HG03196 (cell line): ENCODE measurements around the gene SNAI3.
"Not testable (repeated sequence)": the region's sequence is repeated elsewhere in the genome, so short reads cannot be mapped to it uniquely, and the experiment has no call there.

ENCODE experiments used
- ATAC-seq: cut with Tn5 transposase; IDR thresholded peaks from one replicate; pipeline ENCODE4 v1.9.1; 2021; ENCODE audit not compliant: unreplicated experiment

The SNAI3 gene

DNA sequence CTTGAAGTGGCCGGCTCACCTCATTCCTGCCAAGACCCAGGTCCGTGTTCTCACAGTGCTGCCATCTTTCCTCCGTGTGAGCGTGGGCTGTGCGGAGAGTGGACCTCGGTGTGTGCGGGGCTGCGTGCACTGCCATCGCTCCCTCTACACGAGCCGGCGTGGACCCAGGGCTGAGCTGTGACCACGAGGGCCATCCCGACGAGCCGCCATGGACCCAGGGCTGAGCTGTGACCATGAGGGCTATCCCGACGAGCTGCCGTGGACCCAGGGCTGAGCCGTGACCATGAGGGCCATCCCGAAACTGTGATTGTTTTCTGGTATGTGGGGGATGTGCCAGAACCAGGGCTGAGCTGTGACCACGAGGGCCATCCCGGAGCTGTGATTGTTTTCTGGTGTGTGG, 14.5 kb downstream of the SNAI3 start:
- ATAC-seq = no peak

DNA sequence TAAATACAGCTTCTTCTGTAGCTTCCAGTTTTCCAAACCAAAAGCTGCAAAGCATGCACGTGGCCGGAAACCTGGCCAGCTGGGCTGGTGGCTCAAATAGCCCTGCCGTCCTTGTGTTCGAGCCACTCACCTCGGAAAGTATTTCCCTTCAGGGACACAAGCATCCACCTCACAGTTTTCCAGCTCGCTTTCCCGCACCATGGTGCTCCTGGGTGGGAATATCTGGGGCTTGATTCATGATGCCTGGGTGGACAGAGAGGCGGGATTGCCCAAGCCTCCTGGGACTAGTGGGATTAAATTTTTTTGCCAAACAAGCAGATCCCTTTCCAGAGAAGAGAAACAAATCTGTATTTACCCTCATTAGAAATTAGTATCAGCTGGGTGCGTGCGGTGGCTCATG, 16.3 kb downstream of the SNAI3 start:
- no peak for ATAC-seq

DNA sequence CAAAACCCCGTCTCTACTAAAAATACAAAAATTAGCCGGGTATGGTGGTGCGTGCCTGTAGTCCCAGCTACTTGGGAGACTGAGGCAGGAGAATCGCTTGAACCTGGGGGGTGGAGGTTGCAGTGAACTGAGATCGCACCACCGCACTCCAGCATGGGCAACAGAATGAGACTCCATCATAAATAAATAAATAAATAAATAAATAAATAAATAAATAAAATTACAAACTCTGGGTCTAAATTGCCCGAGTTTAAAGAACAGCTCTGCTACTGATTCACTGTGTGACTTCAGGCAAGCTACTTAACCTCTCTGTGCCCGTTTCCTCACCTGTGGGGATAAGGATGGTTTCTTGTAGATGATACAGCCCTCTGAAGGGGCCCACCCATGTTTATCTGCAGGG, 16.8 kb downstream of the SNAI3 start:
- not testable (repeated sequence) for ATAC-seq

DNA sequence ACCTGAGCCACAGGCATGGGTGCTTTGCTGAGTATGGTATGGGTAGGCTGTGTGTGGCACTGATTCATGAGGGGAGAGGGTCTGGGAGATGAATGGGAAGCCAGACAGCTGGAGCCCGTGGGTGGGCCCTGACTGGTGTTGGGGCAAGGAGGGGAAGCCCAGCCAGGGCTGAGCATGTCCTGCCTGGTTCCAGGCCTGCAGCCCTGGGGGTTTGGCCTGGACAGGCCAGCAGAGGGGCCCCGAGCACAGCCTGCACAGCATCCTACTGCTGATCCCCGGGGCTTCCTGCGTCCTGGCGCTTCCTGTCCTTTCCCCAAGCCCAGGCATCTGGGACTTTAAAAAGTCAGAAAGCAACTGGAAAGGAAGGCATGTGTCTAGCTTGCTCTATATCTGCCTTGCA, 18.8 kb downstream of the SNAI3 start:
- ATAC-seq = no peak

GRCh38 chr16:88665570-88665969, 20.7 kb downstream of the SNAI3 start:
- no peak for ATAC-seq

- no peak for ATAC-seq
Measured at GRCh38 chr16:88665148-88665547, 21.2 kb downstream of the SNAI3 start.

DNA sequence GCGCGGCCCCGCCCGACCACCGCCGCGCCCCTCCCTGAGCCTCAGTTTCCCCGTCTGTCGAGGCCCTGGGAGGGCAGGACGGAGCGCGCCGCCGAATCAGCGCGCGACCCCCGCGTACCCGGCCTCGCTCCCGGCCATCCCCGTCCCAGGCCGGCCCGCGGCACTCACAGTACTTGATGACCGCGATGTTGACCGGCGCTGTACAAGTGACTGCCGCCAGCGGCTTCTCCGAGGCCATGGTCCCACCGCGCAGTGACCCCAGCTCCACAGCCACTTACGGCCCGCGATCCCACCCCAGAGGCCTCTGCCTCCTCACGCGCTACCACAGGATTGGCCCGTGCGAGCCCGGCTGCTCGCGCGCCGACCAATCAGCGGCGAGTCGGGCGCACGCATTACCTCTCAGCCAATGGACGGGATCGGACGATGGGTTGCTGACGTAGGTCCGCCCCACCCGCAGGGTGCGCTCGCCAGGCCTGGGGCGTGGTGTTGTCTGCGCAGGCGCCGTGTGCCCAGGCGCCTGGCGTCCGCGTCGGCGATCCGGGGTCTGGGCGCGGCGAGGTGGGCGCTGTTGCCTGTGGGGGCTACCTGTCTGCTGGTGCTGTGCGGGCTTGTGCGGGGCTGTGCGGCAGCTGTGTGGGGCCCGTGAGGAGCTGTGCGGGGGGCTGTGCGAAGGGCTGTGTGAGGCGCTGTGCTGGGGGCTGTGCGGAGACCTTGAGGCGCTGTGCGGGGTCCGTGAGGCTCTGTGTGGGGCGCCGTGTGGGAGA, 23.3 kb downstream of the SNAI3 start, which contains the start of gene MVD:
TSS of gene MVD (minus strand) at position 249 of the 764 bp plus-strand sequence. CDS start at position 238, 11 bp downstream.
- peak; percentile 89 for ATAC-seq

- no peak for ATAC-seq
Measured at GRCh38 chr16:88662222-88662842, 24.0 kb downstream of the SNAI3 start.

- no peak for ATAC-seq
Measured at GRCh38 chr16:88661468-88661867, 24.8 kb downstream of the SNAI3 start.

DNA sequence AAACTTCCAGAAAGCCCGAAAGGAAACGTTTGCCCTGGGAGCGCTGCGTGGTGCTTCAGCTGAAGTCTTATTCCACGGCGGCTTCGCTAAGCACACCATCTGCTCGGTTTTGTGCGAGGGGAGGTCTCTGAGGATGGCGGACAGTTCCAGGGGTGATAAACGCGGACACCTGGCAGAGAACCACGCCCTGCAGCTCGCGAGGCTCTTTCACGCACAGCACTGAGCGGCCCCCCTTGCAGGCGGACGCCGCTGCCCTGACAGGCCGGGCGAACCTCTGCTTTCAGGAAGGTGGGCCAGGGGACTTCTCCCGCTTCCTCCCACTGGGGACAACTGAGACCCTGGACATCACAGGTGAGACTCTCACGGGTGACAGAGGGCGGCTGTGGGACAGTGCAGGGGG, 27.1 kb downstream of the SNAI3 start:
- no peak for ATAC-seq

GRCh38 chr16:88658714-88659113, 27.6 kb downstream of the SNAI3 start:
- ATAC-seq = no peak

DNA sequence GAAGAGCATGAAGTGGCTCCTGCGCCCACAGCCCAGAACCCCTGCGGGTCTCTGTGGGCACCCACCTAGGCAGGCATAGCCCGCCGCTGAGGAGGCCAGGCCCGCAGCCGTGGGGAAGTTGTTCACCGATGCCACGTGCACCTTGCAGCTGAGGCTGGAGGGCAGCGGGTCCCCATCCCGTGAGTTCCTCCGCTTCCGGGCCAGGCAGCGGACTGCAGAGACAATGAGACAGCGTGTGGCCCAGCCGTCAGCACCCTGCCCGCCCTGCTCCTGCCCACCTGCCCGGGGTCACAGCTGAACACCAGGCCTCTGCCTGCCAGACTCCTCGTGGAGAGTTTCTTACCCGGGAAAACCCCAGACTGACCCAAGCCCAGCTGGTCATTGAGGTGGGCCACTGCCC, 28.9 kb downstream of the SNAI3 start:
- no peak for ATAC-seq

GRCh38 chr16:88656291-88656980, 29.9 kb downstream of the SNAI3 start:
- ATAC-seq = no peak

GRCh38 chr16:88655733-88656281, 30.5 kb downstream of the SNAI3 start:
- ATAC-seq = no peak

- no peak for ATAC-seq
Measured at GRCh38 chr16:88655053-88655732, 31.1 kb downstream of the SNAI3 start.

DNA sequence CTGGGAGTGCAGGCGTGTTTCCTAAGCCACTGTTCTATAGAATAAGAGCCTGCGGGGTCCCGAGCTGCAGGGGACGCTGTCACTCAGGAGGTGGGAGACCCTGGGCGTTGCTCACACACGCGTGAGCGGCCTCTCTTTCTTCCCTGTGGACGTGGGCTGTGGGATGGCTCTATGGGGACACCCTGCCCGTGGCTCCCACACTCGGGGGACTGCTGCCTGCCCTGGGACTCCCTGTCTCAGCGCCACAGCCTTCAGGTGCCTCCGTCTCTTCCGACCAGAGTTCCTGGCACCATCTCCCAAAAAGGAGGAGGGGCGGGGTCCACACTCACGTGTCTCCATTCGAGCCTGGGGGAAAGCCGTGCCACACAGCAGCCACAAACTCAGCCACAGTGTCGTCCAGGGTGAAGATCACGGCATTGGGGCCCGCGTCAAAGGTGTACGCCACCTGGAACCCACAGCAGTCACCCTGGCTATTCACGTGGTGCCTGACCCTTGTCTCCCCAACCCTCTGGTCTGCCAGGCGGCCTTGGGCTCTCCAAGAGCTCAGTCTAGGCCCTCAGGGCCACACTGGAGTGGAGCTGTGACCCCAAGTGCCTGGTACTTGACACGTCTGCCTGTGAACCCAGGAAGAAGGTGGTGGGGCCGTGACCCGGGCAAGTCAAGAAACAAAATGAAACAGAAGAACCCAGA, 31.8 kb downstream of the SNAI3 start:
- no peak for ATAC-seq

- ATAC-seq = no peak
Measured at GRCh38 chr16:88653596-88654362, 32.5 kb downstream of the SNAI3 start.

DNA sequence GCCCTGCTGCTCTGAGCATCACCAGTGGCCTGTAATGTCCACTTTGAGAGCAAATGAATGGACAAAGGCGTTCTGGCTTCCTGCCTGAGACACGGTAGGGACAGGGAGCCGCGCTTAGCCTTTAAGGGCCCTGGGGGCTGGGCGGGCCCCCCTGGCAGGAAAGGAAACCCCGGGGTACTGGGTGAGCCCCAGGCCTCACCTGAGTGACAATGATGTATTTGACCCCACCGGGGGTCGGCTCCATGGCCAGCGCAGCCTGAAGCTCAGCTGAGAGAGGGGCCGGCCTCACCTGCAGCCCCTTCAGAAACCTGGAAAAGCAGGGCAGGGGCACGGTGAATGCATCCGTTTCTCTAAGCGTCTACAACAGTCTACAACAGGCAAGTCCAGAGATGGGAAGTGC, 33.2 kb downstream of the SNAI3 start:
- no peak for ATAC-seq

DNA sequence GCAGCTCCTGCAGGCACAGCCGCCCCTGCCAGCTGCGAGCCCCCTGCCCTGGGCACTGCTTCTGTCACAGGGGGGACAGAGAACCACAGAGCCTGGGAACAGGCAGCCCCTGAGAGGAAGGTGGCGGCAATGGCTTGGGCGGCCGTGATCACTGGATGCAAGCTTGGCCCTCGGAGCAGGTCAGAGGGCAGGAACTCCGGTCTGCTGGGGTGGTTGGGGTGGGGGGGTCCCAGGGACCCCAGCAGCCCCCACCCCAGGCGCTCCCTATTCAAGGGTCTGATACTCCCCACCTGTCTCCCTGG, 33.6 kb downstream of the SNAI3 start:
- no peak for ATAC-seq
